Right lobe of liver (tissue), 6 donors: ENCODE measurements around the gene TSFM. TPM values are rescaled to one million over a fixed set of nuclear protein-coding genes. Genes with fewer than 3 reads are reported as not detected.

Experiments used
- ATAC-seq, 4 donors: fragments of 200-7000 bp; cut with Tn5 transposase; one replicate each; pipeline ENCODE4 v1.9.1; 2020; ENCODE audit warnings: mild to moderate bottlenecking in 4 of 4, moderate library complexity in 4 of 4
- DNase-seq, 3 donors: peaks; one replicate each; pipeline ENCODE4 v3.0.0-alpha.2; 2020
- H3K27ac ChIP-seq, 3 donors: fragments of 200-600 bp; one replicate each; pipeline ENCODE4 v1.8.0; 2022
- H3K27me3 ChIP-seq, 2 donors: fragments of 200-600 bp; one replicate each; pipeline ENCODE4 v1.8.0; 2022
- H3K36me3 ChIP-seq, 4 donors: fragments of 200-600 bp; sonication (generic) in 1 of 4; one replicate each; pipeline versions ENCODE4 v1.5.1 to v1.8.0; 2017 to 2022; ENCODE audit warnings: control low read depth in 1 of 4
- H3K4me1 ChIP-seq, 4 donors: fragments of 200-600 bp; sonication (generic) in 1 of 4; one replicate each; pipeline versions ENCODE4 v1.5.1 to v1.8.0; 2017 to 2022; ENCODE audit warnings: control low read depth in 1 of 4
- H3K4me3 ChIP-seq, 3 donors: fragments of 200-600 bp; one replicate each; pipeline ENCODE4 v1.8.0; 2022
- H3K9me3 ChIP-seq, 4 donors: fragments of 200-600 bp; sonication (generic) in 1 of 4; one replicate each; pipeline versions ENCODE4 v1.5.1 to v1.8.0; 2017 to 2022; ENCODE audit warnings: control low read depth in 1 of 4
- POLR2A ChIP-seq: fragments of 450-650 bp; IDR thresholded peaks from one replicate; pipeline ENCODE4 v1.6.1; 2017; ENCODE audit warnings: antibody characterized with exemption, mild to moderate bottlenecking
- WGBS: methylation state at CpG from one replicate; pipeline ENCODE4 v1.1.6; 2018; ENCODE audit warnings: low coverage, low lambda C conversion rate; ENCODE audit not compliant: insufficient coverage; ENCODE audit errors: missing lambda C conversion rate; 5-methylcytosine and 5-hydroxymethylcytosine counted together
- intact Hi-C, 2 donors: fragments of 100-400 bp; cut with DNase I; formaldehyde crosslinking; loops; one replicate each; pipeline versions ENCODE4 v1.11.2 to v1.14.1; 2022
- total RNA-seq, 6 experiments: library from RNA; depleted of rRNA in 2 of 6; stranded (reverse); fragments of >200 nt in 2 of 6; fragmentation: NEBNext Ultra II Directional in 3 of 6; extraction: Animal tissue kit (Norgen Biotek cat#: 25700) in 3 of 6; gene quantifications; one replicate each; pipeline versions ENCODE4 v1.1.0 to v1.2.4, GENCODE V29; 2016 to 2023
- TF ChIP-seq, protein P1 (sequence below), 4 donors: fragments of 200-600 bp in 3 of 4; fragments of 450-650 bp in 1 of 4; IDR thresholded peaks; one replicate each; pipeline versions ENCODE4 v1.5.1 to v1.8.0; 2016 to 2022; ENCODE audit warnings: antibody characterized with exemption in 4 of 4, mild to moderate bottlenecking in 2 of 4
- donor health status: DM: no; HTN: yes; CAD: no.
- donor health status: DM: no; HTN: no; CAD: no.
- donor health status: DM: no; HTN: no; CAD: no.
- donor health status: DM: no; HTN: yes; CAD: no.
- donor health status: DM: no; HTN: yes; CAD: no.

TSFM gene
- total RNA-seq, 6 experiments from 2014 or later, result 25.6 to 40.2 (median 30.9) TPM

DNA sequence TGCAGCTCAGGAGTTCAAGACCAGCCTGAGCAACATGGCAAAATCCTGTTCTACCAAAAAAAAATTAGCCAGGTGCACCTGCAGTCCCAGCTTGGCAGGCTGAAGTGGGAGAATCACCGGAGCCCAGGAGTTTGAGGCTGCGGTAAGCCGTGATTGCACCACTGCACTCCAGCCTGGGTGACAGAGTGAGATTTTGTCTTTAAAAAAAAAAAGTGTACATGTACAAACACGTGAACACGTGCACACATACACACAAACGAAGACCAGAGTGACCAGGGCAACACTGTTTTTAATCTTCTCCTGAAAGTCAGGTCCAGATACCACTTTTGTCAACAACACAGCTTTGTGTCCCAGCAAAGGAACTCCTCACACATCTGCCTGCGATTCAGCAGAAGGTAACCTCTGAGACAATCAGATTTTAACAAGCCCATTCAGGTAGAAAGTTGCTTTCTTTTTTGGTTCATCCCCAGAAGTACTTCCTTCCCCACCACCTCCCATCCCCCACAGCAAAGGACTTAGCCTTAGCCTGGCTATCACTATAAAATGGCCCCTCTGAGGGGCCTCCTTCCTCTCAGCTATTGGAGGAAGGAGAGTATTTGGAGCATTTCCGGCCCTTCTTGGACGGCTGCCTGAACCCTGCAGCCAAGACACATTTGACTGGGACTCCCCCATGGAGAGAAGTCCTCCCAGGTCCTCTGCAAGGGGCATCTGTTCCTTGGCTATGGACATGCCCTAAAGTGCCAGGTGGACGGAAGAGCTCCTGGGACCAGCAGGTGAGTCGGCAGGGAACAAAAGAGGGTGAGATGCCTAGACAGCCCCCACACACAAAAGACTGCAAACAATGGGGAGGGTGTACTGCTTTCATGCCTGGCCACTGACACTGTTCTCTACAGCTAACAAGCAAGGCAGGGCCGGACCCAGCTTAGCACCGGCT lies 54.1 kb downstream of the TSFM start:
- DNase-seq (peak in 2 of 3 donors; percentile 68 to 76), ATAC-seq (peak; percentile 45 to 65 (median 60))
- Histone ChIP-seq H3K9me3 (no peaks in the 10 kb centered on the region), H3K27ac (peak overlapping the region in 2 of 3 donors; percentile 41 to 52), H3K4me3 (no peak overlapping the region), H3K27me3 (no peaks in the 10 kb centered on the region), H3K36me3 (no peaks in the 10 kb centered on the region), H3K4me1 (peaks cover 2 to 93% (median 51%) of the 10 kb centered on the region in 4 donors)
- intact Hi-C loops, result no loop called here
- TF ChIP-seq, protein P1, sequence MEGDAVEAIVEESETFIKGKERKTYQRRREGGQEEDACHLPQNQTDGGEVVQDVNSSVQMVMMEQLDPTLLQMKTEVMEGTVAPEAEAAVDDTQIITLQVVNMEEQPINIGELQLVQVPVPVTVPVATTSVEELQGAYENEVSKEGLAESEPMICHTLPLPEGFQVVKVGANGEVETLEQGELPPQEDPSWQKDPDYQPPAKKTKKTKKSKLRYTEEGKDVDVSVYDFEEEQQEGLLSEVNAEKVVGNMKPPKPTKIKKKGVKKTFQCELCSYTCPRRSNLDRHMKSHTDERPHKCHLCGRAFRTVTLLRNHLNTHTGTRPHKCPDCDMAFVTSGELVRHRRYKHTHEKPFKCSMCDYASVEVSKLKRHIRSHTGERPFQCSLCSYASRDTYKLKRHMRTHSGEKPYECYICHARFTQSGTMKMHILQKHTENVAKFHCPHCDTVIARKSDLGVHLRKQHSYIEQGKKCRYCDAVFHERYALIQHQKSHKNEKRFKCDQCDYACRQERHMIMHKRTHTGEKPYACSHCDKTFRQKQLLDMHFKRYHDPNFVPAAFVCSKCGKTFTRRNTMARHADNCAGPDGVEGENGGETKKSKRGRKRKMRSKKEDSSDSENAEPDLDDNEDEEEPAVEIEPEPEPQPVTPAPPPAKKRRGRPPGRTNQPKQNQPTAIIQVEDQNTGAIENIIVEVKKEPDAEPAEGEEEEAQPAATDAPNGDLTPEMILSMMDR (IDR thresholded peaks at IDR 0.05), result no peak
- no peak for TF ChIP-seq POLR2A
- 14% methylated on average over 13 of the region's 13 CpGs for WGBS

DNA sequence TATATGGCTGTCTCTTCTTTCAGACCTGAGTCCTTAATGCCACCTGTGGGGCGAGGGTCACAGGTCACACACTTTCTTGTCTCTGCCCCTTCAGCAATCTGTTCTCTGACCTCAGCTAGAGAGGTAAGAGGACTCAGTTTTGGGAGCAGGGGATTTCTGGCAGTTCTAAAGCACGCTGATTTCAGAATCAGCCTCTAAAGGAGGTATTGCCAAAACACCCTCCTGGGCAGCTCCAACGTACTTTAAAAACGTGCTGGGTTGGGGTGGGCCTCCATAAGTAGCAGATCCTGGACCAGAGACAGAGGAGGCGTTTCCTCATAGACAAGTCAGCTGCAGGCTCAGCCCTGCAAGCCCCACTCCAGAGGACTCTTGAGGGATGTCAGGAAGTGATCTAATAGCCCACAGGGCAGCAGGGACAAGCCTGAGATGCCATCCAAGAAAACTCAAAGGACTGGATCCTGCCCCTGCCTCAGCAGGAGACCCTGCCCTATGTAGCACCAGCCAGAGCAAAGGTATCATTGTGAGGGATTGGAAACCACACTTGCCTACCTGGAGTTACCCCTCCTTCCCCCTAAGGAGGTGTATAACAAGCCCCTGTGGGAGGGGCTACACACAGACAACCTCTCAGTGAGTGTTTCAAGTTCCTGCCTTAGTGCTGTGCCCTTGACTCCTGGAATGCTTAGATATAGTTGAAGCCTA lies 55.4 kb downstream of the TSFM start:
- no peak for DNase-seq
- Histone ChIP-seq H3K27ac (peak overlapping the region in 2 of 3 donors; percentile 41), H3K9me3 (no peaks in the 10 kb centered on the region), H3K27me3 (no peaks in the 10 kb centered on the region), H3K4me3 (no peak overlapping the region), H3K36me3 (no peaks in the 10 kb centered on the region), H3K4me1 (peaks cover 2 to 99% (median 61%) of the 10 kb centered on the region in 4 donors)
- TF ChIP-seq, protein P1 (IDR thresholded peaks at IDR 0.05), result no peak
- TF ChIP-seq POLR2A, result no peak
- 20% methylated on average over 4 of the region's 5 CpGs for WGBS
- peak; percentile 4 to 48 (median 20) for ATAC-seq
- intact Hi-C loops, result no loop called here

DNA sequence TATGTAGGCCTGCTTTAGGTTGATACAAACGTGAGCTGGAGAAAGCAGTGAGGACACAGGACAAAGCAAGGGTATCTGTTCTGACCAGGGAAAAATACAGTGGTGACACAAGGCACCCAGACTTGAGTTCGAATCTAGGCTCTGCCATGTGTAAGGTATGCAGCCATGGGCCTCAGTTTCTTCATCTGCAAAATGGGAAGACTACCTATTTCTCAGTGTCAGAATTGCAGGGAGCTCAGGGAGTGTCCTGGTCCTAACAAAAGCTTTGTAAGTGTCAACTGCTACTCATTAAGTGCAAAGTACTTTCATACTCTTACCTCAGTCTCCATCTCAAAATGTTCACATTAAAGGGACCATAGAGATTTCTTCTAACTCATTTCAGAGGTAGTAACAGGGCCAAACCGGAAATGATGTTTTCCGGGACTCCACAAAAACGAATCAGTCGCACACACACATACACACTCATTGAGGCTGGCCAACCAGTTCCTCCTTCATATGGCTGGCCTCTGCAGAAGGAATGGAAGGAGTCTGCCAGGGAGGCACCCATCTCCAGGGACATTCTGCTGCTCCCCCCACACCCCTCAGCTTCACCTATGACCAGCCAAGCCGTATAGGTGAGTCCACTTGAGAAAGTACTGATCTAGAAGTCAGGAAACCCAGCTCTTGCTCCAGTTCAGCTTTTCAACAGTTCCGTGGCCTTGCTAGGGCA lies 56.2 kb downstream of the TSFM start:
- intact Hi-C loops, result no loop called here
- no peak overlapping the region for H3K4me3 ChIP-seq
- DNase-seq, result no peak
- TF ChIP-seq, protein P1 (IDR thresholded peaks at IDR 0.05), result no peak
- TF ChIP-seq POLR2A, result no peak
- no peaks in the 10 kb centered on the region for H3K27me3 ChIP-seq
- no peaks in the 10 kb centered on the region for H3K36me3 ChIP-seq
- 30% methylated on average over 7 of the region's 8 CpGs for WGBS
- ATAC-seq, result peak in 3 of 4 donors; percentile 13 to 16 (median 16)
- H3K27ac ChIP-seq, result peak overlapping the region in 2 of 3 donors; percentile 35 to 41
- H3K9me3 ChIP-seq, result no peaks in the 10 kb centered on the region
- peaks cover 2 to 99% (median 63%) of the 10 kb centered on the region in 4 donors for H3K4me1 ChIP-seq

DNA sequence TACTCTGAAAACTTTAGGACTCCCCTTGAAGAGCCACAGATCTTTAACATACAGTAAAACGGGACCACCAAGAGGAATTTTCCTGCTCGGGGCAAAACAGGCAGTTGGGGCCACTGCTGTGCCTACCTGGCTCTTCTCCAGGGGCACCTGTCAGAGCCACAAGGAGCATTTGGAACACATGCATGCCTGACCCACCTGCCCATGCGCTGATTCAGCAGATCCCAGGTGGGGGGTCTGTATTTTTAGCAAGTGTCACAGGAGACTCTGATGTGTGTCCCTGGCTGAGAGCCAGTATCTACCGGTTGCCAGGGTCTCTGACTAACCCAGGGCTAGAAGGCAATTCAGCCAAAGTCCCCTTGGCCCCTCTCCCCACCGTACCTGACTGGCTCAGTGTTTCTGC lies 57.4 kb downstream of the TSFM start:
- TF ChIP-seq, protein P1 (IDR thresholded peaks at IDR 0.05), result no peak
- no peak for TF ChIP-seq POLR2A
- H3K4me3 ChIP-seq, result no peak overlapping the region
- H3K27me3 ChIP-seq, result no peaks in the 10 kb centered on the region
- no peaks in the 10 kb centered on the region for H3K36me3 ChIP-seq
- DNase-seq, result no peak
- H3K27ac ChIP-seq, result peak overlapping the region in 1 of 3 donors; percentile 35
- H3K9me3 ChIP-seq, result no peaks in the 10 kb centered on the region
- H3K4me1 ChIP-seq, result peaks cover 2 to 93% (median 60%) of the 10 kb centered on the region in 4 donors
- 0% methylated on average over 1 of the region's 5 CpGs for WGBS
- intact Hi-C loops, result no loop called here
- ATAC-seq, result no peak
